B cell (primary cell): Measurements from ENCODE around the gene NMNAT3. TPM values are rescaled to one million over a fixed set of nuclear protein-coding genes. Genes with fewer than 3 reads are reported as not detected.

Source experiments
- ATAC-seq: fragments of 200-7000 bp; cut with Tn5 transposase; one replicate; pipeline ENCODE4 v1.10.0; 2021; ENCODE audit warnings: low read depth, mild to moderate bottlenecking, moderate number of reproducible peaks, moderate library complexity
- CTCF ChIA-PET: fragments of 350-600 bp; sonication (Branson Sonifier 250); formaldehyde crosslinking; loops from one replicate; lab custom pipeline; 2021; ENCODE audit warnings: antibody characterized with exemption, inconsistent platforms; lab: Charles Lee
- POLR2A ChIA-PET: fragments of 350-600 bp; sonication (Branson Sonifier 250); formaldehyde crosslinking; loops from one replicate; lab custom pipeline; 2021; ENCODE audit warnings: antibody characterized with exemption; lab: Charles Lee
- DNase-seq: peaks from one replicate; pipeline ENCODE4 v3.0.0; 2013
- H2AFZ ChIP-seq: 2 replicates; pipeline ENCODE4 v1.6.1; 2012; ENCODE audit warnings: mild to moderate bottlenecking, low read depth, low read length; ENCODE audit not compliant: insufficient read depth, poor library complexity, severe bottlenecking
- H3K27ac ChIP-seq, 2 donors: 1 replicate in 1 of 2; 2 replicates in 1 of 2; pipeline ENCODE4 v1.5.1; 2012 to 2013; ENCODE audit warnings: low read length in 2 of 2, mild to moderate bottlenecking in 2 of 2, moderate library complexity in 1 of 2
- H3K27me3 ChIP-seq, 4 experiments: fragments of 200-600 bp in 1 of 4; sonication (generic) in 1 of 4; replicated peaks in 1 of 4; 1 replicate in 2 of 4; 2 replicates in 2 of 4; pipeline versions ENCODE4 v1.6.1 to v1.7.0; 2013 to 2016; ENCODE audit warnings: low read length in 3 of 4, mild to moderate bottlenecking in 2 of 4, mixed read lengths in 1 of 4, moderate library complexity in 1 of 4; ENCODE audit not compliant: insufficient read depth in 4 of 4, control insufficient read depth in 3 of 4; ENCODE audit errors: control extremely low read depth in 1 of 4
- H3K36me3 ChIP-seq, 2 experiments: replicated peaks in 1 of 2; 1 replicate in 1 of 2; 2 replicates in 1 of 2; pipeline versions ENCODE4 v1.6.1 to v1.7.1; 2013; ENCODE audit warnings: low read length in 1 of 2; ENCODE audit not compliant: insufficient read depth in 2 of 2, control insufficient read depth in 1 of 2; ENCODE audit errors: control extremely low read depth in 1 of 2, extremely low read depth in 1 of 2
- H3K4me1 ChIP-seq, 2 donors: fragments of 200-600 bp in 1 of 2; sonication (generic) in 1 of 2; 1 replicate in 1 of 2; 2 replicates in 1 of 2; pipeline versions ENCODE4 v1.5.1 to v1.6.1; 2013 to 2017; ENCODE audit warnings: low read length in 2 of 2; ENCODE audit not compliant: control insufficient read depth in 2 of 2, insufficient read depth in 2 of 2
- H3K4me2 ChIP-seq: replicated peaks from 2 replicates; pipeline ENCODE3; 2012; ENCODE audit warnings: mild to moderate bottlenecking, low read depth, low read length; ENCODE audit not compliant: poor library complexity, severe bottlenecking
- H3K4me3 ChIP-seq, 5 experiments: fragments of 200-600 bp in 1 of 5; sonication (generic) in 1 of 5; 1 replicate in 3 of 5; 2 replicates in 2 of 5; pipeline versions ENCODE4 v1.5.1 to v1.7.0; 2011 to 2016; ENCODE audit warnings: low read length in 4 of 5, mild to moderate bottlenecking in 4 of 5, low read depth in 2 of 5, control low read depth in 1 of 5, moderate library complexity in 1 of 5; ENCODE audit not compliant: insufficient read depth in 1 of 5; ENCODE audit errors: control extremely low read depth in 1 of 5, extremely low read depth in 1 of 5
- H3K79me2 ChIP-seq: fragments of 200-600 bp; sonication (generic); one replicate; pipeline ENCODE4 v1.6.0; 2016; ENCODE audit warnings: low read length; ENCODE audit not compliant: control insufficient read depth, insufficient read depth
- H3K9ac ChIP-seq: fragments of 200-600 bp; sonication (generic); 2 replicates; pipeline ENCODE4 v1.6.1; 2017; ENCODE audit warnings: mild to moderate bottlenecking, low read length, moderate library complexity
- H3K9me3 ChIP-seq, 3 donors: one replicate each; pipeline versions ENCODE4 v1.6.1 to v1.7.1; 2013; ENCODE audit warnings: low read length in 2 of 3; ENCODE audit not compliant: control insufficient read depth in 2 of 3, insufficient read depth in 1 of 3; ENCODE audit errors: control extremely low read depth in 1 of 3
- H4K20me1 ChIP-seq: 2 replicates; pipeline ENCODE4 v1.6.0; 2012; ENCODE audit warnings: mild to moderate bottlenecking, low read length; ENCODE audit not compliant: insufficient read depth, control insufficient read depth, poor library complexity, severe bottlenecking
- H3K27ac Mint-ChIP-seq: one replicate; pipeline ENCODE4 v1.8.0; 2021; ENCODE audit warnings: mixed read lengths
- H3K27me3 Mint-ChIP-seq: one replicate; pipeline ENCODE4 v1.8.0; 2021; ENCODE audit warnings: mixed read lengths
- H3K4me1 Mint-ChIP-seq: one replicate; pipeline ENCODE4 v1.8.0; 2021; ENCODE audit warnings: mixed read lengths
- H3K4me3 Mint-ChIP-seq: one replicate; pipeline ENCODE4 v1.8.0; 2021; ENCODE audit warnings: mixed read lengths
- H3K9me3 Mint-ChIP-seq: one replicate; pipeline ENCODE4 v1.8.0; 2022; ENCODE audit warnings: mixed read lengths; ENCODE audit not compliant: insufficient read depth
- EZH2 ChIP-seq: IDR thresholded peaks from 2 replicates; pipeline ENCODE4 v1.6.1; 2012; ENCODE audit warnings: borderline replicate concordance, low read depth, mild to moderate bottlenecking, moderate library complexity, low read length; ENCODE audit not compliant: insufficient read depth, poor library complexity, severe bottlenecking
- WGBS: methylation state at CpG from one replicate; pipeline ENCODE4 v1.1.5; 2013; ENCODE audit warnings: missing lambda C conversion rate; ENCODE audit not compliant: insufficient coverage; 5-methylcytosine and 5-hydroxymethylcytosine counted together
- intact Hi-C: fragments of 100-400 bp; cut with micrococcal nuclease; formaldehyde crosslinking; loops from one replicate; pipeline ENCODE4 v1.10.0; 2022
- polyA plus RNA-seq: library from polyadenylated mRNA; depleted of rRNA; stranded (reverse); fragments of >200 nt; gene quantifications from 2 replicates; pipeline ENCODE4 v1.2.3, GENCODE V29; 2012
- total RNA-seq, 2 donors: library from RNA; stranded (reverse); fragments of 120-200 nt in 1 of 2; gene quantifications; 1 replicate in 1 of 2; 2 replicates in 1 of 2; pipeline versions ENCODE4 v1.2.3 to v1.2.4, GENCODE V29; 2013 to 2022
- TF ChIP-seq, protein P1 (sequence below): fragments of 200-600 bp; IDR thresholded peaks from one replicate; pipeline ENCODE4 v1.8.0; 2022; ENCODE audit warnings: antibody characterized with exemption, mild to moderate bottlenecking

Gene NMNAT3
- total and polyA plus RNA-seq, 2 donors (not counting 1 experiment from before 2014, with no cell fraction given): 1.9 to 3.3 TPM

DNA sequence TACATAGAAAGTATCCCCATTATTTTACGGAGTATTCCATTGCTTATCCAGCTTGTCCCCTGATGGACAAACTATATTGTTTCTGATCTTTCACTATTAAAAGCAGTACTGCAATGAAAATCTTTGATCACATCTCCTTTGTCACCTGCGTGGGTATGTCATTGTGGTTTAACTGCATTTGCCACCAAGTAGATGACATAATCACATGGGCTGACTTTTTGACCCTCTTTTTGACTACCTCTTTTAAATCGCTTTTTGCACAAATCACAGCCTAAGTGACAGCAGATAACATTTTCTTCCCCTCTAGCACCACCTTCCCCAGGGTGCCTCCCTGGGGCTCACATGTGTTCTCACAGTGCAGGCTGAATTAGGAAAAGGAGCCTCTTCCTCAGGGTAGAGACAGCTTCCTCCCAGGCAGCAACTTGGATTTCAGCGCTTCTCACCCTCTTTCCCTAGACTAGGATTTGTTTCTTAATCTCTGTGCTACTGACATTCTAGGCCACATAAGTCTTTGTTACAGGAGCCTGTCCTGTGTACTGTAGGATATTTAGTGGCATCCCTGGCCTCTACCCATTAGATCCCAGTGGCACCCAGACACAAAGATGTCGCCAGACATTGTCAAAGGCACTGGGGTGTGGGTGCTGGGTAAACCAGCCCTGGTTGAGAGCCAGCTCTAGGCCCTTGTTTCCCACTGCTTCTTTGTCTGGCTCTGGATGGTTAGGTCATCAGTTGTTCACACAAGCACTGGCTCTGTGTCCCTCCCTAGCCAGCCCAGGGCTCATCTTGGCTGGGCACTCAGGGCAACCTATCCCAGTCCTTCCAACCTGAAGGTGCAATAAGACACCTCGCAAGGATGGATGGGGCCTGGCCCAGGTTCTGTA is 136.9 kb downstream of the NMNAT3 start:
- DNase-seq: no peak
- Histone ChIP-seq H3K27me3 (peaks cover 0 to 35% (median 13%) of the 10 kb centered on the region in 4 experiments), H2AFZ (no peak overlapping the region), H3K79me2 (no peaks in the 10 kb centered on the region), H3K4me3 (no peak overlapping the region), H4K20me1 (no peaks in the 10 kb centered on the region), H3K36me3 (no peaks in the 10 kb centered on the region), H3K27ac (no peak overlapping the region), H3K4me1 (peaks cover 0 to 4% of the 10 kb centered on the region in 2 donors), H3K9ac (no peak overlapping the region), H3K9me3 (no peaks in the 10 kb centered on the region), H3K4me2 (no peak overlapping the region)
- ChIA-PET POLR2A (no interaction called here), CTCF (no interaction called here)
- peaks cover 51% of the 10 kb centered on the region for H3K27me3 Mint-ChIP-seq
- no peak overlapping the region for H3K27ac Mint-ChIP-seq
- TF ChIP-seq, protein P1, sequence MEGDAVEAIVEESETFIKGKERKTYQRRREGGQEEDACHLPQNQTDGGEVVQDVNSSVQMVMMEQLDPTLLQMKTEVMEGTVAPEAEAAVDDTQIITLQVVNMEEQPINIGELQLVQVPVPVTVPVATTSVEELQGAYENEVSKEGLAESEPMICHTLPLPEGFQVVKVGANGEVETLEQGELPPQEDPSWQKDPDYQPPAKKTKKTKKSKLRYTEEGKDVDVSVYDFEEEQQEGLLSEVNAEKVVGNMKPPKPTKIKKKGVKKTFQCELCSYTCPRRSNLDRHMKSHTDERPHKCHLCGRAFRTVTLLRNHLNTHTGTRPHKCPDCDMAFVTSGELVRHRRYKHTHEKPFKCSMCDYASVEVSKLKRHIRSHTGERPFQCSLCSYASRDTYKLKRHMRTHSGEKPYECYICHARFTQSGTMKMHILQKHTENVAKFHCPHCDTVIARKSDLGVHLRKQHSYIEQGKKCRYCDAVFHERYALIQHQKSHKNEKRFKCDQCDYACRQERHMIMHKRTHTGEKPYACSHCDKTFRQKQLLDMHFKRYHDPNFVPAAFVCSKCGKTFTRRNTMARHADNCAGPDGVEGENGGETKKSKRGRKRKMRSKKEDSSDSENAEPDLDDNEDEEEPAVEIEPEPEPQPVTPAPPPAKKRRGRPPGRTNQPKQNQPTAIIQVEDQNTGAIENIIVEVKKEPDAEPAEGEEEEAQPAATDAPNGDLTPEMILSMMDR: no peak
- TF ChIP-seq EZH2: no peak
- ATAC-seq: no peak
- WGBS: 81% methylated on average over 4 of the region's 6 CpGs
- H3K4me3 Mint-ChIP-seq: no peak overlapping the region
- no peaks in the 10 kb centered on the region for H3K9me3 Mint-ChIP-seq
- H3K4me1 Mint-ChIP-seq: peaks cover 12% of the 10 kb centered on the region
- intact Hi-C loops: no loop called here

DNA sequence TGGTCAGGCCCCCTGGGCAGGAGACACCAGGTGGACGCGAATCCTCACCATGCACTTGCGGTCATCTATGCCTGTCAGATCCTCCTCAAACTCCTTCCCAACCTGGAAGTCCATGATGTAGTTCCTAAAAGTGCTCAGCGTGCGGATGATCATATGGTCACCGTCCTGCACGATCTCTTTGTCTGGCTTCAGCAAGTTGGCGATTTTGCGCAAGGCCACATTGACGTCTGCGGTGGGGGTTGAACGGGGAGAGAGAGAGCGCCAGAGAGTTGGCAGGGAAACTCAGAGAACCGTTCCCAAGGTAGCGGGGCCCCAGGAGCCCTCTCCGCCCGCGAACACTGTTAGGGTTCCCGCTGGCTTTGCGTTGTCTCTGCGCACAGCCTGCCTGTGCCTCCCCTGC is 139.0 kb downstream of the NMNAT3 start:
- Mint-ChIP-seq H3K9me3 (no peaks in the 10 kb centered on the region), H3K4me1 (peaks cover 12% of the 10 kb centered on the region), H3K4me3 (peak overlapping the region; percentile 21), H3K27ac (no peak overlapping the region), H3K27me3 (peaks cover 53% of the 10 kb centered on the region)
- Histone ChIP-seq H3K9ac (no peak overlapping the region), H3K27me3 (peaks cover 0 to 35% (median 13%) of the 10 kb centered on the region in 4 experiments), H3K79me2 (no peaks in the 10 kb centered on the region), H2AFZ (no peak overlapping the region), H3K9me3 (no peaks in the 10 kb centered on the region), H3K4me1 (peaks cover 0 to 4% of the 10 kb centered on the region in 2 donors), H3K4me3 (no peak overlapping the region), H3K27ac (no peak overlapping the region), H3K36me3 (no peaks in the 10 kb centered on the region), H3K4me2 (no peak overlapping the region), H4K20me1 (no peaks in the 10 kb centered on the region)
- intact Hi-C loops: no loop called here
- no peak for TF ChIP-seq EZH2
- TF ChIP-seq, protein P1: no peak
- DNase-seq (no peak), ATAC-seq (no peak)
- ChIA-PET CTCF (no interaction called here), POLR2A (no interaction called here)
- 37% methylated on average over 21 of the region's 21 CpGs for WGBS
